Left lung (tissue), 10 donors: Measurements from ENCODE around the gene SERPINA9. TPM values are rescaled to one million over a fixed set of nuclear protein-coding genes. Genes with fewer than 3 reads are reported as not detected.

Source experiments
- ATAC-seq: fragments of 200-7000 bp; cut with Tn5 transposase; one replicate; pipeline ENCODE4 v1.9.1; 2020; ENCODE audit warnings: moderate library complexity
- DNase-seq, 4 donors: peaks; one replicate each; pipeline ENCODE4 v3.0.0-alpha.2; 2013 to 2020
- H3K27ac ChIP-seq, 2 donors: fragments of 200-600 bp; sonication (generic) in 1 of 2; one replicate each; pipeline versions ENCODE4 v1.5.0 to v1.8.0; 2020 to 2021
- H3K27me3 ChIP-seq, 2 donors: fragments of 200-600 bp; sonication (generic) in 1 of 2; one replicate each; pipeline versions ENCODE4 v1.5.0 to v1.8.0; 2020 to 2021
- H3K36me3 ChIP-seq, 2 donors: fragments of 200-600 bp; sonication (generic) in 1 of 2; one replicate each; pipeline versions ENCODE4 v1.5.0 to v1.8.0; 2020 to 2021
- H3K4me1 ChIP-seq, 2 donors: fragments of 200-600 bp; one replicate each; pipeline ENCODE4 v1.8.0; 2021
- H3K4me3 ChIP-seq, 2 donors: fragments of 200-600 bp; sonication (generic) in 1 of 2; one replicate each; pipeline versions ENCODE4 v1.5.0 to v1.8.0; 2020 to 2021; ENCODE audit warnings: mild to moderate bottlenecking in 1 of 2
- H3K9me3 ChIP-seq, 2 donors: fragments of 200-600 bp; sonication (generic) in 1 of 2; one replicate each; pipeline versions ENCODE4 v1.5.0 to v1.8.0; 2020 to 2021
- CTCF ChIP-seq, 2 donors: fragments of 200-600 bp; sonication (generic) in 1 of 2; IDR thresholded peaks; one replicate each; pipeline versions ENCODE4 v1.5.0 to v1.8.0; 2021; ENCODE audit warnings: antibody characterized with exemption in 2 of 2
- intact Hi-C, 2 donors: fragments of 100-400 bp; cut with DNase I; formaldehyde crosslinking; loops; one replicate each; pipeline versions ENCODE4 v1.11.2 to v1.14.2; 2022
- polyA plus RNA-seq, 6 donors: library from polyadenylated mRNA; unstranded; fragments of 120-200 nt; gene quantifications; one replicate each; pipeline ENCODE4 v1.2.1, GENCODE V29; 2013; ENCODE audit not compliant: insufficient read length in 6 of 6
- total RNA-seq, 2 donors: library from RNA; stranded (reverse); fragmentation: NEBNext Ultra II Directional; extraction: Animal tissue kit (Norgen Biotek cat#: 25700); gene quantifications; one replicate each; pipeline ENCODE4 v1.2.1, GENCODE V29; 2021
- donor health status: DM: no; HTN: yes; CAD: no.
- donor health status: DM: no; HTN: no; CAD: no.

The SERPINA9 gene
- total and polyA plus RNA-seq, 8 donors: not detected

GRCh38 chr14:94521375-94522114 lies 45.5 kb upstream of the SERPINA9 start:
- ATAC-seq: no peak
- Histone ChIP-seq H3K4me1 (no peaks in the 10 kb centered on the region), H3K4me3 (no peak overlapping the region), H3K27ac (no peak overlapping the region), H3K27me3 (peaks cover 0 to 14% of the 10 kb centered on the region in 2 donors), H3K9me3 (no peaks in the 10 kb centered on the region), H3K36me3 (no peaks in the 10 kb centered on the region)
- TF ChIP-seq CTCF (IDR thresholded peaks at IDR 0.05): no peak
- intact Hi-C loops: no loop called here
- no peak for DNase-seq

- H3K4me3 ChIP-seq: no peak overlapping the region
- intact Hi-C loops: no loop called here
- ATAC-seq (no peak), DNase-seq (no peak)
- peaks cover 0 to 8% of the 10 kb centered on the region in 2 donors for H3K27me3 ChIP-seq
- no peaks in the 10 kb centered on the region for H3K4me1 ChIP-seq
- TF ChIP-seq CTCF (IDR thresholded peaks at IDR 0.05): no peak
- H3K27ac ChIP-seq: no peak overlapping the region
- H3K36me3 ChIP-seq: no peaks in the 10 kb centered on the region
- no peaks in the 10 kb centered on the region for H3K9me3 ChIP-seq
These were observed 41.8 kb upstream of the SERPINA9 start for GRCh38 chr14:94517641-94518257.

GRCh38 chr14:94517248-94517640 lies 41.2 kb upstream of the SERPINA9 start:
- no peaks in the 10 kb centered on the region for H3K9me3 ChIP-seq
- no peak for TF ChIP-seq CTCF (IDR thresholded peaks at IDR 0.05)
- H3K36me3 ChIP-seq: no peaks in the 10 kb centered on the region
- intact Hi-C loops: no loop called here
- H3K4me1 ChIP-seq: no peaks in the 10 kb centered on the region
- peaks cover 0 to 8% of the 10 kb centered on the region in 2 donors for H3K27me3 ChIP-seq
- H3K4me3 ChIP-seq: no peak overlapping the region
- DNase-seq: no peak
- ATAC-seq: no peak
- no peak overlapping the region for H3K27ac ChIP-seq

GRCh38 chr14:94515856-94516255 lies 39.9 kb upstream of the SERPINA9 start:
- H3K4me3 ChIP-seq: no peak overlapping the region
- intact Hi-C loops: no loop called here
- H3K4me1 ChIP-seq: no peaks in the 10 kb centered on the region
- no peak overlapping the region for H3K27ac ChIP-seq
- TF ChIP-seq CTCF (IDR thresholded peaks at IDR 0.05): no peak
- H3K36me3 ChIP-seq: no peaks in the 10 kb centered on the region
- peaks cover 0 to 8% of the 10 kb centered on the region in 2 donors for H3K27me3 ChIP-seq
- no peak for ATAC-seq
- DNase-seq: no peak
- no peaks in the 10 kb centered on the region for H3K9me3 ChIP-seq

- H3K27ac ChIP-seq: no peak overlapping the region
- intact Hi-C loops: no loop called here
- ATAC-seq: no peak
- no peaks in the 10 kb centered on the region for H3K4me1 ChIP-seq
- H3K9me3 ChIP-seq: no peaks in the 10 kb centered on the region
- no peak for DNase-seq
- H3K36me3 ChIP-seq: no peaks in the 10 kb centered on the region
- no peak for TF ChIP-seq CTCF (IDR thresholded peaks at IDR 0.05)
- H3K4me3 ChIP-seq: no peak overlapping the region
- peaks cover 0 to 8% of the 10 kb centered on the region in 2 donors for H3K27me3 ChIP-seq
These were observed 39.4 kb upstream of the SERPINA9 start for GRCh38 chr14:94515426-94515825.
